Measurements from ENCODE around the gene GOLGA8B.
"Not testable (repeated sequence)": the region's sequence is repeated elsewhere in the genome, so short reads cannot be mapped to it uniquely, and the experiment has no call there.

- not testable (repeated sequence) for TF ChIP-seq EZH2 (IDR thresholded peaks at IDR 0.05); POLR2AphosphoS5 (IDR thresholded peaks at IDR 0.05; ENCODE audit: borderline replicate concordance, low read depth, low read length)
Observed at GRCh38 chr15:34575035-34575434, 8.4 kb downstream of the GOLGA8B start.

All from SK-N-MC (cell line).